HCT116 (cell line): ENCODE results near the gene GPR34.

Source experiments
- CTCF ChIP-seq, 3 experiments: fragments of 200-600 bp in 1 of 3; sonication (generic) in 1 of 3; IDR thresholded peaks in 2 of 3; conservative IDR thresholded peaks in 1 of 3; 2 replicates each; pipeline ENCODE4 v1.5.1; 2012 to 2017; ENCODE audit warnings: low read depth in 2 of 3, low read length in 2 of 3, antibody characterized with exemption in 1 of 3, borderline replicate concordance in 1 of 3, control low read depth in 1 of 3, mild to moderate bottlenecking in 1 of 3, mixed read lengths in 1 of 3, mixed run types in 1 of 3, moderate library complexity in 1 of 3; ENCODE audit not compliant: insufficient read depth in 1 of 3
- EZH2 ChIP-seq: fragments of 200-600 bp; sonication (generic); IDR thresholded peaks from 2 replicates; pipeline ENCODE4 v1.6.1; 2017; ENCODE audit warnings: antibody characterized with exemption, mixed run types
- EZH2phosphoT487 ChIP-seq: fragments of 200-600 bp; IDR thresholded peaks from 2 replicates; pipeline ENCODE4 v1.6.1; 2018; ENCODE audit warnings: antibody characterized with exemption, borderline replicate concordance
- MAX ChIP-seq: IDR thresholded peaks from 2 replicates; pipeline ENCODE4 v1.6.1; 2012
- POLR2AphosphoS5 ChIP-seq: IDR thresholded peaks from 2 replicates; pipeline ENCODE4 v1.6.1; 2011; ENCODE audit warnings: mild to moderate bottlenecking, low read depth, low read length, moderate library complexity
- SIN3A ChIP-seq: IDR thresholded peaks from 2 replicates; pipeline ENCODE4 v1.6.1; 2012; ENCODE audit warnings: low read depth

GRCh38 chrX:41689711-41690110 lies 938 bp downstream of the GPR34 start:
- no peak for TF ChIP-seq EZH2
- no peak for TF ChIP-seq CTCF (IDR thresholded peaks at IDR 0.05 in 2 of 3, conservative IDR thresholded peaks at IDR 0.05 in 1 of 3; ENCODE audit: borderline replicate concordance in 1 of 3, insufficient read depth in 1 of 3, low read depth in 2 of 3, low read length in 2 of 3)
- no peak for TF ChIP-seq MAX
- no peak for TF ChIP-seq EZH2phosphoT487
- no peak for TF ChIP-seq POLR2AphosphoS5
- no peak for TF ChIP-seq SIN3A
